HepG2 (cell line): ENCODE results near the gene HES6. TPM values are rescaled to one million over a fixed set of nuclear protein-coding genes. Genes with fewer than 3 reads are reported as not detected.

Experiments used
- ADNP ChIP-seq: sonication (generic); formaldehyde crosslinking; IDR thresholded peaks from 2 replicates; pipeline ENCODE4 v1.4.0; 2020; ENCODE audit warnings: missing genetic modification reagents
- ARNTL ChIP-seq: sonication (generic); formaldehyde crosslinking; IDR thresholded peaks from 2 replicates; pipeline ENCODE4 v1.4.0; 2020; ENCODE audit warnings: mild to moderate bottlenecking, missing genetic modification reagents
- FOXC1 ChIP-seq: sonication (generic); formaldehyde crosslinking; IDR thresholded peaks from 2 replicates; pipeline ENCODE4 v1.8.0; 2022; ENCODE audit warnings: mild to moderate bottlenecking, missing genetic modification reagents, borderline replicate concordance
- KAT8 ChIP-seq: IDR thresholded peaks from 2 replicates; pipeline ENCODE4 v1.6.1; 2016; ENCODE audit warnings: missing genetic modification reagents, missing compliant biosample characterization
- MEIS2 ChIP-seq: sonication (generic); formaldehyde crosslinking; IDR thresholded peaks from 2 replicates; pipeline ENCODE4 v1.9.0; 2021; ENCODE audit warnings: mild to moderate bottlenecking, missing genetic modification reagents
- NFRKB ChIP-seq: fragments of 450-650 bp; IDR thresholded peaks from 2 replicates; pipeline ENCODE4 v1.6.1; 2017
- STAT5B ChIP-seq: sonication (generic); formaldehyde crosslinking; IDR thresholded peaks from 2 replicates; pipeline ENCODE4 v1.4.0; 2020; ENCODE audit warnings: missing genetic modification reagents
- TBL1XR1 ChIP-seq: fragments of 150-350 bp; IDR thresholded peaks from 2 replicates; pipeline ENCODE4 v1.6.1; 2014; ENCODE audit warnings: borderline replicate concordance, low read length; ENCODE audit not compliant: partially characterized antibody
- TOE1 ChIP-seq: sonication (generic); formaldehyde crosslinking; IDR thresholded peaks from 2 replicates; pipeline ENCODE4 v1.4.0; 2020; ENCODE audit warnings: mild to moderate bottlenecking, missing genetic modification reagents
- UBTF ChIP-seq: sonication (generic); formaldehyde crosslinking; IDR thresholded peaks from 2 replicates; pipeline ENCODE4 v1.4.0; 2020; ENCODE audit warnings: mild to moderate bottlenecking, missing genetic modification reagents
- ZBTB46 ChIP-seq: sonication (generic); formaldehyde crosslinking; IDR thresholded peaks from 2 replicates; pipeline ENCODE4 v1.4.0; 2020; ENCODE audit warnings: mild to moderate bottlenecking, missing genetic modification reagents, borderline replicate concordance
- ZNF484 ChIP-seq: sonication (generic); formaldehyde crosslinking; IDR thresholded peaks from 2 replicates; pipeline ENCODE4 v1.5.1; 2020; ENCODE audit warnings: mild to moderate bottlenecking, low read depth, missing genetic modification reagents, borderline replicate concordance
- ZNF597 ChIP-seq: sonication (generic); formaldehyde crosslinking; IDR thresholded peaks from 2 replicates; pipeline ENCODE4 v1.5.0; 2020; ENCODE audit warnings: missing genetic modification reagents
- ZNF646 ChIP-seq: sonication (generic); formaldehyde crosslinking; IDR thresholded peaks from 2 replicates; pipeline ENCODE4 v1.9.0; 2021; ENCODE audit warnings: mild to moderate bottlenecking, missing genetic modification reagents
- ZSCAN22 ChIP-seq: sonication (generic); formaldehyde crosslinking; IDR thresholded peaks from 2 replicates; pipeline ENCODE4 v1.4.0; 2020; ENCODE audit warnings: mild to moderate bottlenecking, missing genetic modification reagents
- polyA plus RNA-seq, 8 experiments: library from polyadenylated mRNA; depleted of rRNA in 3 of 8; stranded (reverse) in 7 of 8; unstranded in 1 of 8; fragments of >200 nt; fragmentation: Illumina TruSeq in 4 of 8; extraction: Trizol in 4 of 8; gene quantifications; 2 replicates each; pipeline versions ENCODE4 v1.2.1 to v1.2.3, GENCODE V29; 2011 to 2016; ENCODE audit warnings: low read depth in 4 of 8, missing spikeins in 1 of 8, mixed read lengths in 1 of 8; ENCODE audit not compliant: insufficient read depth in 1 of 8
- total RNA-seq, 5 experiments: library from RNA; depleted of rRNA; stranded (reverse); fragments of >200 nt; fragmentation: Illumina TruSeq; extraction: Trizol; gene quantifications; 2 replicates each; pipeline ENCODE4 v1.2.3, GENCODE V29; 2016; ENCODE audit warnings: low read depth in 1 of 5

Gene HES6
- total and polyA plus RNA-seq, 2 of the 13 experiments (the other 11 are each of a cell fraction or from before 2014, with no cell fraction given) = 19.5 to 82.8 TPM

- peak; percentile 38; the same call in 1 of the 2 replicates for TF ChIP-seq ADNP
- TF ChIP-seq KAT8 (CRISPR knock-in tag) = no peak
- TF ChIP-seq TOE1 (CRISPR knock-in tag) = 0 out of 2 replicates have a peak, but pooled peaks have one; percentile 7
- TF ChIP-seq FOXC1 (CRISPR knock-in tag) = peak; percentile 42; the same call in 1 of the 2 replicates
- TF ChIP-seq MEIS2 (CRISPR knock-in tag) = peak; percentile 34; the same call in 1 of the 2 replicates
- peak; percentile 25; the same call in 1 of the 2 replicates for TF ChIP-seq ZNF597 (CRISPR knock-in tag)
- TF ChIP-seq STAT5B = no peak
- peak; percentile 77 for TF ChIP-seq TBL1XR1
- 0 out of 2 replicates have a peak, but pooled peaks have one; percentile 15 for TF ChIP-seq UBTF (CRISPR knock-in tag)
- TF ChIP-seq ZSCAN22 (CRISPR knock-in tag) = 0 out of 2 replicates have a peak, but pooled peaks have one; percentile 15
- no peak for TF ChIP-seq NFRKB
- TF ChIP-seq ARNTL = no peak
- no peak for TF ChIP-seq ZBTB46 (CRISPR knock-in tag)
- TF ChIP-seq ZNF484 (CRISPR knock-in tag) = no peak
- peak; percentile 47; the same call in 1 of the 2 replicates for TF ChIP-seq ZNF646 (CRISPR knock-in tag)
Measured at GRCh38 chr2:238287737-238288649, 48.2 kb upstream of the HES6 start, which contains the start of gene PER2 (continued).
